SU-DHL-6 (cell line): ENCODE results near the gene KYAT1.

Experiments used
- H2AFZ ChIP-seq: fragments of 200-600 bp; sonication (generic); 2 replicates; pipeline ENCODE4 v1.6.1; 2014; ENCODE audit warnings: low read depth, mild to moderate bottlenecking, moderate library complexity, mixed read lengths, antibody characterized with exemption, low read length; ENCODE audit not compliant: severe bottlenecking
- H3F3A ChIP-seq: fragments of 200-600 bp; shearing (Covaris generic); 2 replicates; pipeline ENCODE4 v1.6.0; 2016; ENCODE audit warnings: antibody characterized with exemption, mild to moderate bottlenecking; ENCODE audit not compliant: insufficient read depth
- H3K27ac ChIP-seq: fragments of 200-600 bp; sonication (generic); 2 replicates; pipeline ENCODE4 v1.5.1; 2016; ENCODE audit warnings: low read depth, mild to moderate bottlenecking, low read length, moderate library complexity, mixed read lengths
- H3K27me3 ChIP-seq: fragments of 200-600 bp; sonication (generic), shearing (Covaris generic); 2 replicates; pipeline ENCODE4 v1.6.0; 2014; ENCODE audit warnings: mild to moderate bottlenecking, low read length
- H3K36me3 ChIP-seq: fragments of 200-600 bp; sonication (generic); 2 replicates; pipeline ENCODE4 v1.6.1; 2014; ENCODE audit warnings: mild to moderate bottlenecking, low read length, mixed read lengths
- H3K4me2 ChIP-seq: fragments of 300-600, 200-600 bp; shearing (Covaris generic), sonication (generic); 2 replicates; pipeline ENCODE4 v1.6.0; 2014; ENCODE audit warnings: low read length, low read depth, mild to moderate bottlenecking; ENCODE audit not compliant: poor library complexity, severe bottlenecking
- H3K4me3 ChIP-seq: fragments of 200-600 bp; sonication (generic); 2 replicates; pipeline ENCODE4 v1.5.1; 2014; ENCODE audit warnings: antibody characterized with exemption, low read length, mild to moderate bottlenecking, mixed read lengths; ENCODE audit not compliant: insufficient read depth, poor library complexity, severe bottlenecking
- H3K79me2 ChIP-seq: fragments of 200-600 bp; sonication (generic); 2 replicates; pipeline ENCODE4 v1.6.1; 2014; ENCODE audit warnings: mild to moderate bottlenecking, low read length, moderate library complexity; ENCODE audit not compliant: insufficient read depth
- H3K9ac ChIP-seq: fragments of 200-600 bp; sonication (generic); 2 replicates; pipeline ENCODE4 v1.7.0; 2014; ENCODE audit warnings: mild to moderate bottlenecking, low read length
- H3K9me2 ChIP-seq: fragments of 200-600 bp; sonication (generic); replicated peaks from 2 replicates; pipeline ENCODE4 v1.6.1; 2014; ENCODE audit warnings: low read length; ENCODE audit not compliant: insufficient read depth
- H3K9me3 ChIP-seq: fragments of 200-600 bp; sonication (generic); 2 replicates; pipeline ENCODE4 v1.6.1; 2014; ENCODE audit warnings: low read length, mixed read lengths; ENCODE audit not compliant: insufficient read depth
- H4K20me1 ChIP-seq: fragments of 200-600 bp; sonication (generic); 2 replicates; pipeline ENCODE4 v1.6.1; 2014; ENCODE audit warnings: low read depth, mild to moderate bottlenecking, antibody characterized with exemption, low read length, moderate library complexity, mixed read lengths
- CTCF ChIP-seq: fragments of 200-600 bp; sonication (generic); IDR thresholded peaks from one replicate; pipeline ENCODE4 v1.5.1; 2017; ENCODE audit warnings: antibody characterized with exemption, mild to moderate bottlenecking, low read length, moderate library complexity; ENCODE audit not compliant: insufficient read depth, poor library complexity, severe bottlenecking
- EZH2phosphoT487 ChIP-seq: fragments of 200-600 bp; sonication (generic), shearing (Covaris generic); conservative IDR thresholded peaks from 2 replicates; pipeline ENCODE4 v1.6.1; 2018; ENCODE audit warnings: mild to moderate bottlenecking, antibody characterized with exemption, low read length, moderate library complexity, mixed read lengths

KYAT1 gene

GRCh38 chr9:128838338-128838737 lies 43.4 kb downstream of the KYAT1 start:
- no peak overlapping the region for H3K4me2 ChIP-seq
- H3K79me2 ChIP-seq: no peaks in the 10 kb centered on the region
- H4K20me1 ChIP-seq: no peaks in the 10 kb centered on the region
- H3K36me3 ChIP-seq: no peaks in the 10 kb centered on the region
- H3K9me2 ChIP-seq: no peaks in the 10 kb centered on the region
- no peak overlapping the region for H3K27ac ChIP-seq
- no peak overlapping the region for H2AFZ ChIP-seq
- H3K9me3 ChIP-seq: no peaks in the 10 kb centered on the region
- no peaks in the 10 kb centered on the region for H3K27me3 ChIP-seq
- TF ChIP-seq EZH2phosphoT487 (no peak), CTCF (no peak)
- no peak overlapping the region for H3K4me3 ChIP-seq
- H3F3A ChIP-seq: no peaks in the 10 kb centered on the region
- no peak overlapping the region for H3K9ac ChIP-seq

- Histone ChIP-seq H3K27ac (no peak overlapping the region), H2AFZ (no peak overlapping the region), H3K4me2 (no peak overlapping the region), H3K27me3 (no peaks in the 10 kb centered on the region), H4K20me1 (no peaks in the 10 kb centered on the region), H3K9ac (no peak overlapping the region), H3K4me3 (no peak overlapping the region), H3K79me2 (no peaks in the 10 kb centered on the region), H3K9me3 (no peaks in the 10 kb centered on the region), H3K36me3 (no peaks in the 10 kb centered on the region), H3K9me2 (no peaks in the 10 kb centered on the region), H3F3A (no peaks in the 10 kb centered on the region)
- TF ChIP-seq CTCF (no peak), EZH2phosphoT487 (no peak)
Measured at GRCh38 chr9:128836509-128837145, 45.1 kb downstream of the KYAT1 start.

- Histone ChIP-seq H3K27me3 (no peaks in the 10 kb centered on the region), H3K9ac (no peak overlapping the region), H3K79me2 (no peaks in the 10 kb centered on the region), H3K36me3 (no peaks in the 10 kb centered on the region), H3K4me2 (no peak overlapping the region), H3K9me3 (no peaks in the 10 kb centered on the region), H3F3A (no peaks in the 10 kb centered on the region), H4K20me1 (no peaks in the 10 kb centered on the region), H3K9me2 (no peaks in the 10 kb centered on the region), H3K27ac (no peak overlapping the region), H2AFZ (no peak overlapping the region), H3K4me3 (no peak overlapping the region)
- no peak for TF ChIP-seq EZH2phosphoT487
- TF ChIP-seq CTCF: no peak
Measured at GRCh38 chr9:128835246-128836210, 46.2 kb downstream of the KYAT1 start.
